ENCODE measurements around the gene CEP350. TPM values are rescaled to one million over a fixed set of nuclear protein-coding genes. Genes with fewer than 3 reads are reported as not detected.

Gene CEP350
- polyA plus RNA-seq, 2 of the 4 experiments (the other 2 are of a cell fraction): 6.4 to 22.6 TPM

- no peaks in the 10 kb centered on the region for H3K9me3 ChIP-seq
- DNase-seq (ENCODE audit: low read depth in 1 of 2, low spot score in 1 of 2) (no peak), FAIRE-seq (no peak), ATAC-seq (no peak)
- H3K4me2 ChIP-seq: no peak overlapping the region
- ChIA-PET POLR2A (no interaction called here), CTCF (interaction anchor here (0.8 to 1.2 kb wide), 3 partner anchors 14 to 15 kb away, joined by 3 to 4 read pairs (median 3); partner anchors contain the start of gene CEP350)
- no peak overlapping the region for H3K4me3 ChIP-seq
- WGBS (ENCODE audit: missing lambda C conversion rate): 84% methylated on average over 8 of the region's 8 CpGs
- no peak overlapping the region; a peak in 1 of 6 replicates for H3K27ac ChIP-seq
- 0 out of 3 replicates have a peak, but pooled peaks cover 7% of the 10 kb centered on the region for H3K4me1 ChIP-seq
- TF ChIP-seq, protein P1, sequence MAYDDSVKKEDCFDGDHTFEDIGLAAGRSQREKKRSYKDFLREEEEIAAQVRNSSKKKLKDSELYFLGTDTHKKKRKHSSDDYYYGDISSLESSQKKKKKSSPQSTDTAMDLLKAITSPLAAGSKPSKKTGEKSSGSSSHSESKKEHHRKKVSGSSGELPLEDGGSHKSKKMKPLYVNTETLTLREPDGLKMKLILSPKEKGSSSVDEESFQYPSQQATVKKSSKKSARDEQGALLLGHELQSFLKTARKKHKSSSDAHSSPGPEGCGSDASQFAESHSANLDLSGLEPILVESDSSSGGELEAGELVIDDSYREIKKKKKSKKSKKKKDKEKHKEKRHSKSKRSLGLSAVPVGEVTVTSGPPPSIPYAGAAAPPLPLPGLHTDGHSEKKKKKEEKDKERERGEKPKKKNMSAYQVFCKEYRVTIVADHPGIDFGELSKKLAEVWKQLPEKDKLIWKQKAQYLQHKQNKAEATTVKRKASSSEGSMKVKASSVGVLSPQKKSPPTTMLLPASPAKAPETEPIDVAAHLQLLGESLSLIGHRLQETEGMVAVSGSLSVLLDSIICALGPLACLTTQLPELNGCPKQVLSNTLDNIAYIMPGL (CRISPR knock-in tag; IDR thresholded peaks at IDR 0.05; ENCODE audit: borderline replicate concordance): no peak
- TF ChIP-seq FOSB (CRISPR knock-in tag; IDR thresholded peaks at IDR 0.05): no peak
- TF ChIP-seq POLR2AphosphoS2 (conservative IDR thresholded peaks at IDR 0.05; ENCODE audit: low read length): no peak
- TF ChIP-seq PHF8 (IDR thresholded peaks at IDR 0.05; ENCODE audit: borderline replicate concordance, low read depth): no peak
- no peak for TF ChIP-seq ZSCAN20 (CRISPR knock-in tag; IDR thresholded peaks at IDR 0.05)
Measured at GRCh38 chr1:179968994-179969919, 14.6 kb downstream of the CEP350 start.

DNA sequence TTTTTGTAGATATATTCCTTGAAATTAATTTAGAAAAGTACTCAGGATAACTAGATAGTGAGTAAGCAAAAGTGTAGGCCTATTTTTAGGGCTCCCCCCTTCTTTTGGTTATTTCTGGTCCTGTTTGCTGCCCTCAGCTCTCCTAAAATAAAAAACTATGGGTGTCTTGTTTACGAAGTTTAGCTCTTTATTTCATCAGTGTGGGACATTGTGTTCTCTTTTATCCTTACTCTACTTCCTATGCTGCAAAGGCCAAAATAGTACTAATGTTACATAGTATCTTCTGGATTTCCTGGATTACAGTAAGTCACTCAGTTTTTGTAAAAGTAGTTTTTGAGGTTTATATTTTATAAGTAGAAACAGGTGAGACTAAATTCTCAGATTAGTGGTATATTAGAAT, 15.4 kb downstream of the CEP350 start:
- H3K9me3 ChIP-seq: no peaks in the 10 kb centered on the region
- FAIRE-seq (no peak), DNase-seq (ENCODE audit: low read depth in 1 of 2, low spot score in 1 of 2) (no peak), ATAC-seq (no peak)
- 91% methylated on average over 1 of the region's 1 CpG for WGBS (ENCODE audit: missing lambda C conversion rate)
- H3K4me3 ChIP-seq: no peak overlapping the region
- no peak for TF ChIP-seq GATA3 (IDR thresholded peaks at IDR 0.05; ENCODE audit: borderline replicate concordance)
- CTCF ChIA-PET: interaction anchor here (0.8 to 1.2 kb wide), 2 partner anchors 15 to 16 kb away, joined by 3 to 4 read pairs; partner anchors contain the start of gene CEP350
- 0 out of 3 replicates have a peak, but pooled peaks cover 7% of the 10 kb centered on the region for H3K4me1 ChIP-seq
- no peak overlapping the region for H3K4me2 ChIP-seq
- POLR2A ChIA-PET: no interaction called here
- no peak overlapping the region; a peak in 1 of 6 replicates for H3K27ac ChIP-seq

DNA sequence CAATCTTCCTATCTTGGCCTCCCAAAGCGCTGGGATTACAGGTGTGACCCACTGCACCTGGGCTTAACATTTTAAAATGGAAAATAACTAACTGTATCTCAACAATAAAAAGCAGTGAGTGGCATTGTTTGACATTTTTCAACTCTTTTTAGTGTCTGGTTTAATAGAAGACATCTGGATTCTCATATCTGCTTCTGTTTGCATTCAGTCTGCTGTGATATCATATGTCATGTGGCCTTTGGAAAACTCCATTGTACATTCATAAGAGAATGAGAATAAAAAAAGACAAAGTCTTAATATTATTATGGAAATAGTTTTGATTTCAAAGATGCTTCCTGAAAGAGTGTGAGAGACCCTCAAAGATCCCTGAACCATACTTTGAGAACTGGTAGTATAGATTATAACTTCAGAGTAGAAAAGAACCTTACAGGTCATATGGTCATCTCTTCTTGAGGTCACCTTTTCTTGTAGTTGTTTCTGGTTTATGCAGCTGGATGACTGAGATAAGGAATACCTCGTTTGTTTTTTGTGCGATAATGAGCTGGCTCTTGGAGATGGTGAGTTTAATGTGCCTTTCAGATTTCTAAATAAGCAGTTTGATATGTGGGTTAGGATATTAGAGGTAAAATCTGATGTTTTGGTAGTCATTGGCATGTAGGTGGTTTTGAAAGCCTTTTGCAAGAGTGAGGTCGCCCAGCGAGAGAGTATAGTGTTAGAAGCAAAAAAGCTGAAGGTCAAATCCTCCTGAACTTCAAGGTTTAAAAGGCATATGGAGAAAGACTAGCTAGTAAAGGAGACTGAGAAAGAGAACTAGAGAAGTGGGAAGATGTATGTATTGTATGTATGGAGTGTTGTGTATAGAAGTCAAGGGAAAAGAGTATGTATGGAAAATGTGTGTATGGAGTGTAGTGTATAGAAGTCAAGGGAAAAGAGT, 17.2 kb downstream of the CEP350 start:
- Histone ChIP-seq H3K9me3 (no peaks in the 10 kb centered on the region), H3K27ac (no peak overlapping the region), H3K4me3 (no peak overlapping the region), H3K4me2 (no peak overlapping the region), H3K4me1 (0 out of 3 replicates have a peak, but pooled peaks cover 7% of the 10 kb centered on the region)
- no peak for TF ChIP-seq MYC (IDR thresholded peaks at IDR 0.05; ENCODE audit: borderline replicate concordance, low read length)
- no peak for TF ChIP-seq MAFK (IDR thresholded peaks at IDR 0.05; ENCODE audit: partially characterized antibody)
- no peak for TF ChIP-seq CBX8 (IDR thresholded peaks at IDR 0.05)
- no peak for TF ChIP-seq HDAC2 (IDR thresholded peaks at IDR 0.05)
- TF ChIP-seq FOSB (CRISPR knock-in tag; IDR thresholded peaks at IDR 0.05): no peak
- TF ChIP-seq USF2 (IDR thresholded peaks at IDR 0.05): no peak
- no peak for TF ChIP-seq NR3C1 (IDR thresholded peaks at IDR 0.05)
- TF ChIP-seq, protein P2, sequence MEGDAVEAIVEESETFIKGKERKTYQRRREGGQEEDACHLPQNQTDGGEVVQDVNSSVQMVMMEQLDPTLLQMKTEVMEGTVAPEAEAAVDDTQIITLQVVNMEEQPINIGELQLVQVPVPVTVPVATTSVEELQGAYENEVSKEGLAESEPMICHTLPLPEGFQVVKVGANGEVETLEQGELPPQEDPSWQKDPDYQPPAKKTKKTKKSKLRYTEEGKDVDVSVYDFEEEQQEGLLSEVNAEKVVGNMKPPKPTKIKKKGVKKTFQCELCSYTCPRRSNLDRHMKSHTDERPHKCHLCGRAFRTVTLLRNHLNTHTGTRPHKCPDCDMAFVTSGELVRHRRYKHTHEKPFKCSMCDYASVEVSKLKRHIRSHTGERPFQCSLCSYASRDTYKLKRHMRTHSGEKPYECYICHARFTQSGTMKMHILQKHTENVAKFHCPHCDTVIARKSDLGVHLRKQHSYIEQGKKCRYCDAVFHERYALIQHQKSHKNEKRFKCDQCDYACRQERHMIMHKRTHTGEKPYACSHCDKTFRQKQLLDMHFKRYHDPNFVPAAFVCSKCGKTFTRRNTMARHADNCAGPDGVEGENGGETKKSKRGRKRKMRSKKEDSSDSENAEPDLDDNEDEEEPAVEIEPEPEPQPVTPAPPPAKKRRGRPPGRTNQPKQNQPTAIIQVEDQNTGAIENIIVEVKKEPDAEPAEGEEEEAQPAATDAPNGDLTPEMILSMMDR (IDR thresholded peaks at IDR 0.05): no peak
- TF ChIP-seq NFE2L2 (conservative IDR thresholded peaks at IDR 0.05; ENCODE audit: low read length): no peak
- TF ChIP-seq JUN (IDR thresholded peaks at IDR 0.05): no peak
- TF ChIP-seq HOXB5 (CRISPR knock-in tag; IDR thresholded peaks at IDR 0.05): no peak
- ChIA-PET POLR2A (no interaction called here), CTCF (interaction anchor here (0.7 to 1.7 kb wide), 2 partner anchors 10 to 1546 kb away, joined by 3 to 5 read pairs; no protein-coding TSS in a partner anchor)
- FAIRE-seq (no peak), DNase-seq (ENCODE audit: low read depth in 1 of 2, low spot score in 1 of 2) (no peak), ATAC-seq (no peak)
- WGBS (ENCODE audit: missing lambda C conversion rate): 90% methylated on average over 5 of the region's 5 CpGs

Data from A549 (cell line).